ENCODE data around the gene BCAP31. TPM values are rescaled to one million over a fixed set of nuclear protein-coding genes. Genes with fewer than 3 reads are reported as not detected.
A peak's percentile ranks its signal among the peaks of the same experiment; 100 is the strongest.

Gene BCAP31
- total and polyA plus RNA-seq, 12 donors = 121 to 343 (median 271) TPM

GRCh38 chrX:153703036-153703370, 21.2 kb downstream of the BCAP31 start:
- peak; percentile 58 to 87 (median 81) for DNase-seq
- H3K27ac ChIP-seq = peak overlapping the region in 2 of 5 donors; percentile 34 to 40
- peaks cover 0 to 16% of the 10 kb centered on the region in 2 donors for H3K36me3 ChIP-seq (replicated peaks in 1 of 2)
- intact Hi-C loops (cut with DNase I) = no loop called here
- no peaks in the 10 kb centered on the region for H3K9me3 ChIP-seq (replicated peaks in 1 of 3)
- H3K4me3 ChIP-seq = no peak overlapping the region
- H3K27me3 ChIP-seq = no peaks in the 10 kb centered on the region
- H3K4me1 ChIP-seq (replicated peaks in 1 of 2) = peaks cover 0 to 4% of the 10 kb centered on the region in 2 donors
- TF ChIP-seq POLR2A (IDR thresholded peaks at IDR 0.05) (no peak), CTCF (IDR thresholded peaks at IDR 0.05) (no peak)
- WGBS, 4 donors = 40 to 53% (median 40%) methylated on average over 3 to 16 of the region's 16 CpGs; no CpG with 5 or more reads in 1 of the 4 donors

- Histone ChIP-seq H3K4me3 (no peak overlapping the region), H3K27me3 (no peaks in the 10 kb centered on the region), H3K9me3 (replicated peaks in 1 of 3) (no peaks in the 10 kb centered on the region), H3K4me1 (replicated peaks in 1 of 2) (peaks cover 0 to 4% of the 10 kb centered on the region in 2 donors), H3K36me3 (replicated peaks in 1 of 2) (peaks cover 0 to 16% of the 10 kb centered on the region in 2 donors), H3K27ac (peak overlapping the region in 2 of 5 donors; percentile 34 to 52)
- no peak for DNase-seq
- TF ChIP-seq CTCF (IDR thresholded peaks at IDR 0.05) (no peak), POLR2A (IDR thresholded peaks at IDR 0.05) (no peak)
- 71 to 93% (median 74%) methylated on average over 8 to 23 of the region's 23 CpGs for WGBS, 4 donors
- intact Hi-C loops (cut with DNase I) = no loop called here
Observed at GRCh38 chrX:153702336-153703035, 21.7 kb downstream of the BCAP31 start.

- no peak overlapping the region for H3K4me3 ChIP-seq
- H3K4me1 ChIP-seq (replicated peaks in 1 of 2) = peaks cover 0 to 4% of the 10 kb centered on the region in 2 donors
- peaks cover 0 to 16% of the 10 kb centered on the region in 2 donors for H3K36me3 ChIP-seq (replicated peaks in 1 of 2)
- no peaks in the 10 kb centered on the region for H3K9me3 ChIP-seq (replicated peaks in 1 of 3)
- 90 to 100% (median 94%) methylated on average over 5 to 12 of the region's 12 CpGs for WGBS, 4 donors
- intact Hi-C loops (cut with DNase I) = no loop called here
- peak in 1 of 7 donors; percentile 6 for DNase-seq
- peak overlapping the region in 2 of 5 donors; percentile 82 to 83 for H3K27ac ChIP-seq
- TF ChIP-seq CTCF (IDR thresholded peaks at IDR 0.05) (no peak), POLR2A (IDR thresholded peaks at IDR 0.05) (no peak)
- no peaks in the 10 kb centered on the region for H3K27me3 ChIP-seq
Observed at GRCh38 chrX:153701706-153702105, 22.5 kb downstream of the BCAP31 start.

- H3K9me3 ChIP-seq (replicated peaks in 1 of 3) = no peaks in the 10 kb centered on the region
- DNase-seq = no peak
- 71 to 94% (median 85%) methylated on average over 1 to 6 of the region's 6 CpGs for WGBS, 4 donors
- no peaks in the 10 kb centered on the region for H3K27me3 ChIP-seq
- H3K4me3 ChIP-seq = no peak overlapping the region
- TF ChIP-seq POLR2A (IDR thresholded peaks at IDR 0.05) = no peak
- H3K4me1 ChIP-seq (replicated peaks in 1 of 2) = peaks cover 0 to 4% of the 10 kb centered on the region in 2 donors
- peak overlapping the region in 4 of 5 donors; percentile 41 to 83 (median 73) for H3K27ac ChIP-seq
- H3K36me3 ChIP-seq (replicated peaks in 1 of 2) = peaks cover 0 to 16% of the 10 kb centered on the region in 2 donors
- intact Hi-C loops (cut with DNase I) = no loop called here
Observed at GRCh38 chrX:153700967-153701366, 23.2 kb downstream of the BCAP31 start.

Measured in adrenal gland (tissue), 12 donors.